ENCODE results near the gene DOCK3.

DOCK3 gene

GRCh38 chr3:51391075-51391565 lies 716.4 kb downstream of the DOCK3 start, which contains the start of gene RBM15B:
TSS of gene RBM15B (plus strand) at chr3:51391285. CDS start at chr3:51391400, 115 bp downstream.
- DNase-seq = no peak

- peak; percentile 74 for DNase-seq
Measured at GRCh38 chr3:51391566-51392354, 717.0 kb downstream of the DOCK3 start.

GRCh38 chr3:51392355-51393133 lies 717.8 kb downstream of the DOCK3 start:
- no peak for DNase-seq

- DNase-seq = no peak
Measured at GRCh38 chr3:51393134-51393495, 718.4 kb downstream of the DOCK3 start.

- no peak for DNase-seq
Measured at GRCh38 chr3:51393564-51393963, 718.8 kb downstream of the DOCK3 start.

- DNase-seq = no peak
Measured at GRCh38 chr3:51394541-51394940, 719.8 kb downstream of the DOCK3 start.

GRCh38 chr3:51395493-51396213 lies 720.9 kb downstream of the DOCK3 start:
- DNase-seq = no peak

- DNase-seq = no peak
Measured at GRCh38 chr3:51396401-51396800, 721.7 kb downstream of the DOCK3 start.

- no peak for DNase-seq
Measured at GRCh38 chr3:51397392-51397791, 722.7 kb downstream of the DOCK3 start.

- no peak for DNase-seq
Measured at GRCh38 chr3:51398595-51399310, 724.0 kb downstream of the DOCK3 start.

- no peak for DNase-seq
Measured at GRCh38 chr3:51400166-51400565, 725.4 kb downstream of the DOCK3 start.

- no peak for DNase-seq
Measured at GRCh38 chr3:51401735-51402134, 727.0 kb downstream of the DOCK3 start.

GRCh38 chr3:51403675-51404074 lies 728.9 kb downstream of the DOCK3 start:
- no peak for DNase-seq

- DNase-seq = no peak
Measured at GRCh38 chr3:51408021-51408420, 733.3 kb downstream of the DOCK3 start.

GRCh38 chr3:51408813-51409212 lies 734.1 kb downstream of the DOCK3 start:
- no peak for DNase-seq

GRCh38 chr3:51422211-51422610 lies 747.5 kb downstream of the DOCK3 start:
- no peak for DNase-seq

- no peak for DNase-seq
Measured at GRCh38 chr3:51426921-51427320, 752.2 kb downstream of the DOCK3 start.

GRCh38 chr3:51429138-51429537 lies 754.4 kb downstream of the DOCK3 start:
- DNase-seq = no peak
